CD4-positive, alpha-beta T cell treated with Interleukin-4 for 1 hour (primary cell): ENCODE measurements around the gene RAB26.
A peak's percentile ranks its signal among the peaks of the same experiment; 100 is the strongest.

ENCODE experiments used
- DNase-seq, 2 donors: peaks; one replicate each; pipeline ENCODE4 v3.0.0-alpha.2; 2020 to 2022

RAB26 gene

GRCh38 chr16:2145843-2146242 is 2.6 kb upstream of the RAB26 start:
- DNase-seq, result no peak

GRCh38 chr16:2147378-2147777 is 1.0 kb upstream of the RAB26 start:
- no peak for DNase-seq

GRCh38 chr16:2148714-2149629 is 547 bp downstream of the RAB26 start:
- peak in 1 of 2 donors; percentile 18 for DNase-seq

- DNase-seq, result no peak
Measured at GRCh38 chr16:2149630-2150417, 1.4 kb downstream of the RAB26 start.

- DNase-seq, result no peak
Measured at GRCh38 chr16:2150418-2151187, 2.2 kb downstream of the RAB26 start.

GRCh38 chr16:2151188-2152091 is 3.0 kb downstream of the RAB26 start:
- DNase-seq, result no peak

- DNase-seq, result no peak
Measured at GRCh38 chr16:2152695-2153506, 4.5 kb downstream of the RAB26 start.

- no peak for DNase-seq
Measured at GRCh38 chr16:2154533-2155090, 6.2 kb downstream of the RAB26 start.

- DNase-seq, result peak; percentile 100
Measured at GRCh38 chr16:2155091-2155950, 6.9 kb downstream of the RAB26 start, which contains the start of gene TRAF7. TRAF7 (plus strand) TSS chr16:2155782; CDS start chr16:2163921, 8,139 bp downstream.

GRCh38 chr16:2155977-2156848 is 7.8 kb downstream of the RAB26 start:
- no peak for DNase-seq

- no peak for DNase-seq
Measured at GRCh38 chr16:2156849-2157224, 8.4 kb downstream of the RAB26 start.

GRCh38 chr16:2157480-2158261 is 9.2 kb downstream of the RAB26 start:
- no peak for DNase-seq

GRCh38 chr16:2158262-2158638 is 9.8 kb downstream of the RAB26 start:
- DNase-seq, result no peak

- DNase-seq, result no peak
Measured at GRCh38 chr16:2159175-2159838, 10.9 kb downstream of the RAB26 start.

GRCh38 chr16:2160915-2161551 is 12.6 kb downstream of the RAB26 start:
- DNase-seq, result no peak

GRCh38 chr16:2161911-2162310 is 13.5 kb downstream of the RAB26 start:
- no peak for DNase-seq

GRCh38 chr16:2162676-2163118 is 14.3 kb downstream of the RAB26 start:
- no peak for DNase-seq
